NT2/D1 (cell line): ENCODE data around the gene TRPC5OS.

Experiments
- DNase-seq: peaks from one replicate; pipeline ENCODE4 v3.0.0-alpha.2; 2011; ENCODE audit warnings: low read depth, low spot score
- H3K27me3 ChIP-seq: 2 replicates; pipeline ENCODE4 v1.6.0; 2011; ENCODE audit warnings: mild to moderate bottlenecking; ENCODE audit not compliant: insufficient read length, insufficient read depth
- H3K36me3 ChIP-seq: 2 replicates; pipeline ENCODE4 v1.6.1; 2011; ENCODE audit warnings: mild to moderate bottlenecking, low read length, mixed read lengths; ENCODE audit not compliant: insufficient read depth, insufficient read length
- H3K4me1 ChIP-seq: 2 replicates; pipeline ENCODE4 v1.5.1; 2011; ENCODE audit not compliant: insufficient read depth, insufficient read length
- H3K4me3 ChIP-seq: 2 replicates; pipeline ENCODE4 v1.5.1; 2011; ENCODE audit warnings: low read depth; ENCODE audit not compliant: insufficient read length
- H3K9ac ChIP-seq: 2 replicates; pipeline ENCODE4 v1.6.0; 2011; ENCODE audit warnings: low read depth; ENCODE audit not compliant: insufficient read length
- H3K9me3 ChIP-seq: 2 replicates; pipeline ENCODE4 v1.5.1; 2011; ENCODE audit warnings: mild to moderate bottlenecking, low read length; ENCODE audit not compliant: insufficient read depth
- SUZ12 ChIP-seq: IDR thresholded peaks from 2 replicates; pipeline ENCODE4 v1.6.1; 2011; ENCODE audit not compliant: insufficient read length, insufficient read depth; ENCODE audit errors: extremely low read depth
- YY1 ChIP-seq: IDR thresholded peaks from 2 replicates; pipeline ENCODE4 v1.6.1; 2011; ENCODE audit not compliant: insufficient read length, insufficient read depth
- ZNF274 ChIP-seq: IDR thresholded peaks from 2 replicates; pipeline ENCODE4 v1.6.1; 2011; ENCODE audit warnings: mild to moderate bottlenecking, low read depth, low read length

Gene TRPC5OS

GRCh38 chrX:111854556-111855490 lies 21.2 kb upstream of the TRPC5OS start:
- H3K4me3 ChIP-seq: no peak overlapping the region

GRCh38 chrX:111857534-111858060 lies 18.4 kb upstream of the TRPC5OS start:
- H3K4me1 ChIP-seq: no peaks in the 10 kb centered on the region
- H3K36me3 ChIP-seq: no peaks in the 10 kb centered on the region
- DNase-seq: no peak
- no peaks in the 10 kb centered on the region for H3K9me3 ChIP-seq
- no peak overlapping the region for H3K9ac ChIP-seq
- TF ChIP-seq ZNF274 (no peak), YY1 (no peak), SUZ12 (no peak)
- no peak overlapping the region for H3K4me3 ChIP-seq
- H3K27me3 ChIP-seq: no peaks in the 10 kb centered on the region

More at GRCh38 chrX:111854556-111855490, 21.2 kb upstream of the TRPC5OS start:
- Histone ChIP-seq H3K9me3 (no peaks in the 10 kb centered on the region), H3K27me3 (no peaks in the 10 kb centered on the region), H3K4me1 (no peaks in the 10 kb centered on the region), H3K9ac (no peak overlapping the region), H3K36me3 (no peaks in the 10 kb centered on the region)
- DNase-seq: no peak
- TF ChIP-seq ZNF274: no peak
- TF ChIP-seq SUZ12: no peak
- TF ChIP-seq YY1: no peak

GRCh38 chrX:111861605-111862004 lies 14.4 kb upstream of the TRPC5OS start:
- Histone ChIP-seq H3K4me1 (no peaks in the 10 kb centered on the region), H3K9ac (no peak overlapping the region), H3K27me3 (no peaks in the 10 kb centered on the region), H3K36me3 (no peaks in the 10 kb centered on the region), H3K4me3 (no peak overlapping the region), H3K9me3 (no peaks in the 10 kb centered on the region)
- DNase-seq: no peak
- TF ChIP-seq ZNF274 (no peak), SUZ12 (no peak), YY1 (no peak)

GRCh38 chrX:111867236-111867635 lies 8.7 kb upstream of the TRPC5OS start:
- H3K4me1 ChIP-seq: no peaks in the 10 kb centered on the region
- no peak for DNase-seq
- no peaks in the 10 kb centered on the region for H3K27me3 ChIP-seq
- H3K4me3 ChIP-seq: no peak overlapping the region
- H3K9ac ChIP-seq: no peak overlapping the region
- no peak for TF ChIP-seq ZNF274
- TF ChIP-seq SUZ12: no peak
- no peak for TF ChIP-seq YY1
- H3K36me3 ChIP-seq: no peaks in the 10 kb centered on the region
- no peaks in the 10 kb centered on the region for H3K9me3 ChIP-seq

GRCh38 chrX:111868726-111869638 lies 7.0 kb upstream of the TRPC5OS start:
- no peaks in the 10 kb centered on the region for H3K27me3 ChIP-seq
- no peak overlapping the region for H3K4me3 ChIP-seq
- TF ChIP-seq SUZ12: no peak
- TF ChIP-seq ZNF274: no peak
- no peak for TF ChIP-seq YY1
- H3K4me1 ChIP-seq: no peaks in the 10 kb centered on the region
- no peaks in the 10 kb centered on the region for H3K9me3 ChIP-seq
- no peak for DNase-seq
- H3K36me3 ChIP-seq: no peaks in the 10 kb centered on the region
- H3K9ac ChIP-seq: no peak overlapping the region

GRCh38 chrX:111869639-111870034 lies 6.3 kb upstream of the TRPC5OS start:
- Histone ChIP-seq H3K4me1 (no peaks in the 10 kb centered on the region), H3K27me3 (no peaks in the 10 kb centered on the region), H3K4me3 (no peak overlapping the region), H3K36me3 (no peaks in the 10 kb centered on the region), H3K9me3 (no peaks in the 10 kb centered on the region), H3K9ac (no peak overlapping the region)
- peak; percentile 67 for DNase-seq
- no peak for TF ChIP-seq YY1
- no peak for TF ChIP-seq ZNF274
- TF ChIP-seq SUZ12: no peak
